ENCODE measurements around the gene DHFR. TPM values are rescaled to one million over a fixed set of nuclear protein-coding genes. Genes with fewer than 3 reads are reported as not detected.
"Not testable (repeated sequence)": the region's sequence is repeated elsewhere in the genome, so short reads cannot be mapped to it uniquely, and the experiment has no call there.

The DHFR gene
- total and polyA plus RNA-seq, 4 donors: 41.2 to 58.9 (median 45.1) TPM

DNA sequence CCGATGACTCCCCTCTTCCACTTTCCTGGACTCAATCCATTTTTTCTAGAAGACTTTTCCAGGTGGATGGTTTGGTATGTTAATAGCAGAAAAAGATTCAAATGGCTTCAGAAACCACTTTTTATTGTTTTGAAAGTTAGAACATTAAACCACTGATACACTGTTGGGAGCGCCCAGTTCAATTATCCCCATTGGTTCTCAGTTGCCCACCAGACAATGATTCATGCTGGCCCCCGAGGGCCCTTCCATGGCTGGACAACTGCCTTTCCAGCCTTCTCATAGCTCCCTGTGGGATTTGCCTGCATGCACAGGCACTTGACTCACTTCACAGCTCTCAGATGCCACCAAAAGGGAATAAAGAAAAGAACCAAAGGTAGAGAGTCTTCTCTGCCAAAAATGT, 63.4 kb downstream of the DHFR start:
- Histone ChIP-seq H3K27ac (ENCODE audit: low read depth, low read length) (no peak overlapping the region), H3K36me3 (ENCODE audit: control insufficient read depth, insufficient read depth, low read length) (no peaks in the 10 kb centered on the region), H3K9me3 (ENCODE audit: control insufficient read depth, insufficient read depth, low read length) (no peaks in the 10 kb centered on the region), H3K4me1 (ENCODE audit: control insufficient read depth, insufficient read depth, low read length) (peaks cover 4% of the 10 kb centered on the region), H3K4me3 (ENCODE audit: low read depth, low read length) (no peak overlapping the region), H3K27me3 (ENCODE audit: control insufficient read depth, insufficient read depth, low read length) (no peaks in the 10 kb centered on the region)
- DNase-seq (ENCODE audit: low read depth in 4 of 6, low spot score in 6 of 6): peak in 1 of 6 donors; percentile 7
- 70% methylated on average over 2 of the region's 3 CpGs for WGBS (ENCODE audit: insufficient coverage)

DNA sequence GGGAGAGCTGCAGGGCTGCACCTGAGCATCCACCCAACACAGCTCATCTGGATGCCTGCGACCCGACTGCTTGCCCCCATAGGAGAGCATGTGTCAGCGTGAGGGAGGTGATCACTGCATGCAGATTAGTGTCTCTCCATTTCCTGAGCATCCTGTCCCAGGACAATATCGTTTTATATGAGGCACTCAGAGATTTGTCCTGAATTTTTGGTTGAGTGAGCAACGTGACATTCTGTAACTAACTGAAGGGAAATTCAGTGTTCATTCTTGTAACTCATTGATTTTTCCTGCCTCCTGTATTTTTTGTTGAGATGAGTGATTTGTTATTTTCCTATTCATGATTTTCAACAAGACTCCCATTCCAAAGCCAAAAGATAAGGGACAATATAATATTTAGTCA, 64.0 kb downstream of the DHFR start:
- no peak for DNase-seq (ENCODE audit: low read depth in 4 of 6, low spot score in 6 of 6)
- 82% methylated on average over 3 of the region's 5 CpGs for WGBS (ENCODE audit: insufficient coverage)

DNA sequence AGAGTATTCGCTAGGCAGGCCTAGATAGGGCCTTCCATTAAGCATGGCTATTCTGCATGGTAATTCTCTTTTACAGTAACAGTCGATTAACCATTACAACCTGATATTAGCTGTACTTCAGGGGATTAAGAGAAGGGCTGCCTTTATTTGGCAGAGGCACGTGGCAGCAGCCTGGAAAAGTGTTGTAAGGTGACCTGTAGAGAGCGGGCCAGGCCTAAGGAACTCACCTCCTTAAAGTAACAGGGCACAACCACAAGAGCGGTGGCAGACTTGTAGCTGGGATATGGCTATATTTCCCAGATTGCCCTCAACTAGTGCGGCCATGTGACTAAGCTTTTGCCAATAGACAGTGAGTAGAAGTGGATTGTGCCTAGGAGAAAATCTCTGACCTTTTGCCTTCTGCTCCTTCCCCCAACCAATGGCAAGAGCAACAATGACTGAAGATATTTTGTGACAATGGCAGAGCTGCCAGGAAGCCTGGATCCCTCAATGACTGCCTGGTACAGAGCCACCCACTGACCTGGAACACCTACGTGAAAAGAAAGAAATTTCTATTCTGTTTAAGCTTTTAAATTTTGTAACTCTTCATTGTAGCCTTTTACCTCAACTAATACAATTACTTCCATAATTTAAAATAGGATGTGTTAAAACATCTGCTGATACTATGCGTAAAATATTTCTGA, 65.8 kb downstream of the DHFR start:
- no CpG with 5 or more reads among the region's 8 CpGs for WGBS (ENCODE audit: insufficient coverage)
- Histone ChIP-seq H3K27ac (ENCODE audit: low read depth, low read length) (no peak overlapping the region), H3K4me3 (ENCODE audit: low read depth, low read length) (no peak overlapping the region), H3K4me1 (ENCODE audit: control insufficient read depth, insufficient read depth, low read length) (no peaks in the 10 kb centered on the region), H3K9me3 (ENCODE audit: control insufficient read depth, insufficient read depth, low read length) (no peaks in the 10 kb centered on the region), H3K27me3 (ENCODE audit: control insufficient read depth, insufficient read depth, low read length) (no peaks in the 10 kb centered on the region), H3K36me3 (ENCODE audit: control insufficient read depth, insufficient read depth, low read length) (no peaks in the 10 kb centered on the region)
- no peak for DNase-seq (ENCODE audit: low read depth in 4 of 6, low spot score in 6 of 6)

More for the DNA sequence above, 64.0 kb downstream of the DHFR start:
- no peaks in the 10 kb centered on the region for H3K36me3 ChIP-seq (ENCODE audit: control insufficient read depth, insufficient read depth, low read length)
- H3K27me3 ChIP-seq (ENCODE audit: control insufficient read depth, insufficient read depth, low read length): no peaks in the 10 kb centered on the region
- no peaks in the 10 kb centered on the region for H3K4me1 ChIP-seq (ENCODE audit: control insufficient read depth, insufficient read depth, low read length)
- no peak overlapping the region for H3K4me3 ChIP-seq (ENCODE audit: low read depth, low read length)
- H3K9me3 ChIP-seq (ENCODE audit: control insufficient read depth, insufficient read depth, low read length): no peaks in the 10 kb centered on the region
- no peak overlapping the region for H3K27ac ChIP-seq (ENCODE audit: low read depth, low read length)

DNA sequence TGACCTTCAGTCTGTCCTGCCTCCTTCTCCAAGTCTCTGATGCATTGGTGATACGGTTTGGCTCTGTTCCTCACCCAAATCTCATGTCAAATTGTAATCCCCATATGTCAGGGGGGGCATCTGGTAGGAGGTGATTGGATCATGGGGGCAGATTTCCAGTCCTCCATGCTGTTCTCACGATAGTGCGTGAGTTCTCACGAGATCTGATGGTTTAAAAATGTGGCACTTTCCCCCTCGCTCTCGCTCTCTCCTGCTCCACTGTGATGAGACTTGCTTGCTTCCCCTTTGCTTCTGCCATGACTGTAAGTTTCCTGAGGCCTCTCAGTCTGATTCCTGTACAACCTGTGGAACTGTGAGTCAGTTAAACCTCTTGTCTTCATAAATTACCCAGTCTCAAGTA, 70.0 kb downstream of the DHFR start:
- H3K9me3 ChIP-seq (ENCODE audit: control insufficient read depth, insufficient read depth, low read length): no peaks in the 10 kb centered on the region
- H3K4me1 ChIP-seq (ENCODE audit: control insufficient read depth, insufficient read depth, low read length): no peaks in the 10 kb centered on the region
- no peak overlapping the region for H3K4me3 ChIP-seq (ENCODE audit: low read depth, low read length)
- H3K27me3 ChIP-seq (ENCODE audit: control insufficient read depth, insufficient read depth, low read length): no peaks in the 10 kb centered on the region
- no peaks in the 10 kb centered on the region for H3K36me3 ChIP-seq (ENCODE audit: control insufficient read depth, insufficient read depth, low read length)
- 98% methylated on average over 5 of the region's 6 CpGs for WGBS (ENCODE audit: insufficient coverage)
- H3K27ac ChIP-seq (ENCODE audit: low read depth, low read length): no peak overlapping the region
- no peak for DNase-seq (ENCODE audit: low read depth in 4 of 6, low spot score in 6 of 6)

DNA sequence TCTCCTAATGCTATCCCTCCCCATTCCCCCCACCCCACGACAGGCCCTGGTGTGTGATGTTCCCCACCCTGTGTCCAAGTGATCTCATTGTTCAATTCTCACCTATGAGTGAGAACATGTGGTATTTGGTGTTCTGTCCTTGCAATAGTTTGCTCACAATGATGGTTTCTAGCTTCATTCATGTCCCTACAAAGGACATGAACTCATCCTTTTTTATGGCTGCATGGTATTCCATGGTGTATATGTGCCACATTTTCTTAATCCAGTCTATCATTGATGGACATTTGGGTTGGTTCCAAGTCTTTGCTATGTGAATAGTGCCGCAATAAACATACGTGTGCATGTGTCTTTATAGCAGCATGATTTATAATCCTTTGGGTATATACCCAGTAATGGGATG, 74.5 kb downstream of the DHFR start:
- H3K4me3 ChIP-seq (ENCODE audit: low read depth, low read length); H3K9me3 ChIP-seq (ENCODE audit: control insufficient read depth, insufficient read depth, low read length); H3K27me3 ChIP-seq (ENCODE audit: control insufficient read depth, insufficient read depth, low read length); DNase-seq (ENCODE audit: low read depth in 4 of 6, low spot score in 6 of 6); H3K4me1 ChIP-seq (ENCODE audit: control insufficient read depth, insufficient read depth, low read length); H3K27ac ChIP-seq (ENCODE audit: low read depth, low read length); H3K36me3 ChIP-seq (ENCODE audit: control insufficient read depth, insufficient read depth, low read length): not testable (repeated sequence)
- no CpG with 5 or more reads among the region's 3 CpGs for WGBS (ENCODE audit: insufficient coverage)

DNA sequence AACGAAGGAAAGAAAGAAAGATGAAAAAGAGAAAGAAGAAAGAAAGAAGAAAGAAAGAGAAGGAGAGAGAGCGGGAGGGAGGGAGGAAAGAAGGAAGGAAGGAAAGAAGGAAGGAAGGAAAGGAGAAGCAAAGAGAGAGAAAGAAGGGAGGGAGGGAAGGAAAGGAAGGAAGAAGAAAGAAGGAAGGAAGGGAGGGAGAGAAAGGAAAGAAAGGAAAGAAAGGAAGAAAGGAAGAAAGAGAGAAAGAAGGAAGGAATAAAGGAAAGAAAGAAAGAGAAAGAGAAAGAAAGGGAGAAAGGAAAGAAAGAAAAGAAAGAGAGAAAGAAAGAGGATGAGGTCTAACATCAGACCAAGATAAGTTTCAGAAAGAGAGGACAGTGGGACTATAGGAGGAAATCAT, 75.7 kb downstream of the DHFR start:
- 92% methylated on average over 2 of the region's 2 CpGs for WGBS (ENCODE audit: insufficient coverage)
- no peaks in the 10 kb centered on the region for H3K9me3 ChIP-seq (ENCODE audit: control insufficient read depth, insufficient read depth, low read length)
- no peaks in the 10 kb centered on the region for H3K36me3 ChIP-seq (ENCODE audit: control insufficient read depth, insufficient read depth, low read length)
- no peak overlapping the region for H3K4me3 ChIP-seq (ENCODE audit: low read depth, low read length)
- H3K27me3 ChIP-seq (ENCODE audit: control insufficient read depth, insufficient read depth, low read length): no peaks in the 10 kb centered on the region
- no peak overlapping the region for H3K27ac ChIP-seq (ENCODE audit: low read depth, low read length)
- no peaks in the 10 kb centered on the region for H3K4me1 ChIP-seq (ENCODE audit: control insufficient read depth, insufficient read depth, low read length)
- DNase-seq (ENCODE audit: low read depth in 4 of 6, low spot score in 6 of 6): no peak

DNA sequence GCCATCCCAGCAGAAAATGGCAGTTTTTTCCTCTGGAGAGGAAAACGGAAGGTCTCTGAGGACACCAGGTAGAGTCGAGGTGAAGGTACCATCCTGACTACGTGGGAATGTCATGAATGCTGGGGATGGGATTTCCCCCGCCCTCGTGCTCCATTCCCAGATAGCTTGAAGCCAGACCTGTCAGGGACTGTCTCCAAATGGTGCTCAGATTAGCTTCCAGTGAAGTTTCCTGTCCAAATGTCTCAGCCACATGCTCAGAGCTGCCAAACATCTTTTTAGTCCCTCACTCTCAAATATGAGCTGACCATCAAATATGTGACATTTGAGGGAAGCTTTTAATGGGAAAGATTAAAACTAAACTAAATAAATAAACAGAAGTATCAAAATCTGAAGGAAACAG, 77.1 kb downstream of the DHFR start:
- no peaks in the 10 kb centered on the region for H3K9me3 ChIP-seq (ENCODE audit: control insufficient read depth, insufficient read depth, low read length)
- 50% methylated on average over 5 of the region's 5 CpGs for WGBS (ENCODE audit: insufficient coverage)
- DNase-seq (ENCODE audit: low read depth in 4 of 6, low spot score in 6 of 6): no peak
- no peaks in the 10 kb centered on the region for H3K36me3 ChIP-seq (ENCODE audit: control insufficient read depth, insufficient read depth, low read length)
- H3K4me3 ChIP-seq (ENCODE audit: low read depth, low read length): no peak overlapping the region
- H3K27ac ChIP-seq (ENCODE audit: low read depth, low read length): no peak overlapping the region
- no peaks in the 10 kb centered on the region for H3K4me1 ChIP-seq (ENCODE audit: control insufficient read depth, insufficient read depth, low read length)
- H3K27me3 ChIP-seq (ENCODE audit: control insufficient read depth, insufficient read depth, low read length): peaks cover 3% of the 10 kb centered on the region

DNA sequence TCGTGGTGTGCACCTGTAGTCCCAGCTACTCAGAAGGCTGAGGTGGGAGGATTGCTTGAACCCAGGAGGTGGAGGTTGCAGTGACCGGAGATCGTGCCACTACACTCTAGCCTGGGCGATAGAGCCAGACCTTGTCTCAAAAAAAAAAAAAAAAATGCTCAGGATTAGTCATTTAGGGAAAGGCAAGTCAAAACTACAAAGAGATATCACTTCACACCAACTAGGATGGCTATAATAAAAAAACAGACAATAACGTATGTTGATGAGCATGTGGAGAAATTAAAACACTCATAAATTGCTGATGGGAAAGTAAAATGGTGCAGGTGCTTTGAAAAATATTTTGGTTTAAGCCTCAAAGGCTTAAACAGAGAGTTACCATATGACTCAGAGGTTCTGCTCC, 78.4 kb downstream of the DHFR start:
- H3K4me1 ChIP-seq (ENCODE audit: control insufficient read depth, insufficient read depth, low read length): no peaks in the 10 kb centered on the region

More for the DNA sequence above, 78.4 kb downstream of the DHFR start:
- Histone ChIP-seq H3K27ac (ENCODE audit: low read depth, low read length) (no peak overlapping the region), H3K36me3 (ENCODE audit: control insufficient read depth, insufficient read depth, low read length) (no peaks in the 10 kb centered on the region), H3K9me3 (ENCODE audit: control insufficient read depth, insufficient read depth, low read length) (no peaks in the 10 kb centered on the region), H3K4me3 (ENCODE audit: low read depth, low read length) (no peak overlapping the region), H3K27me3 (ENCODE audit: control insufficient read depth, insufficient read depth, low read length) (peaks cover 13% of the 10 kb centered on the region)
- DNase-seq (ENCODE audit: low read depth in 4 of 6, low spot score in 6 of 6): no peak
- no CpG with 5 or more reads among the region's 5 CpGs for WGBS (ENCODE audit: insufficient coverage)

Small RNA genes within 50 kb of the gene (small RNA-seq; reads per million reads assigned to genes)
- gene DBIP2 (ENCODE audit: low replicate concordance) (not detected), gene MTRNR2L2 (ENCODE audit: low replicate concordance) (not detected)

Other genes starting within 250 kb of the DHFR start
- gene ZFYVE16, start 246.9 kb downstream of the DHFR start, total RNA-seq: 100 to 1,000 TPM in 1 of 2 donors, 10 to 100 TPM in 1; 63.3 to 113 TPM
- gene ZFYVE16, start 246.9 kb downstream of the DHFR start, polyA plus RNA-seq (ENCODE audit: insufficient read length in 2 of 2): 10 to 100 TPM; 69.9 to 75.1 TPM
- gene FAM151B, start 166.9 kb downstream of the DHFR start, total RNA-seq: 10 to 100 TPM in 1 of 2 donors, 1 to 10 TPM in 1; 9.3 to 15.5 TPM
- gene FAM151B, start 166.9 kb downstream of the DHFR start, polyA plus RNA-seq (ENCODE audit: insufficient read length in 2 of 2): 1 to 10 TPM; 3.7 to 4.2 TPM
- gene ANKRD34B, start 84.7 kb downstream of the DHFR start, total RNA-seq: 1 to 10 TPM in 1 of 2 donors, under 1 TPM in 1; 0.39 to 2.7 TPM
- 1 to 10 TPM; 2.7 to 2.8 TPM for gene ANKRD34B, start 84.7 kb downstream of the DHFR start, polyA plus RNA-seq (ENCODE audit: insufficient read length in 2 of 2)
- gene MSH3, start 331 bp downstream of the DHFR start, total RNA-seq: 10 to 100 TPM; 19.7 to 29.0 TPM
- gene MSH3, start 331 bp downstream of the DHFR start, polyA plus RNA-seq (ENCODE audit: insufficient read length in 2 of 2): 10 to 100 TPM in 1 of 2 donors, 1 to 10 TPM in 1; 9.4 to 12.0 TPM